H54 (cell line): ENCODE data around the gene DCXR.

Experiments
- DNase-seq: peaks from one replicate; pipeline ENCODE4 v3.0.0; 2011; ENCODE audit warnings: low spot score, mixed read lengths; ENCODE audit not compliant: insufficient read length
- FAIRE-seq: peaks from 3 replicates; lab custom pipeline; 2011; peaks lifted over from hg19 to GRCh38; lab: Jason Lieb, UNC
- POLR2A ChIP-seq: IDR thresholded peaks from 2 replicates; pipeline ENCODE4 v1.6.1; 2011; ENCODE audit warnings: low read depth, mild to moderate bottlenecking, low read length

DCXR gene

GRCh38 chr17:81998691-81999438, 38.6 kb downstream of the DCXR start:
- FAIRE-seq (no peak), DNase-seq (no peak)
- no peak for TF ChIP-seq POLR2A

DNA sequence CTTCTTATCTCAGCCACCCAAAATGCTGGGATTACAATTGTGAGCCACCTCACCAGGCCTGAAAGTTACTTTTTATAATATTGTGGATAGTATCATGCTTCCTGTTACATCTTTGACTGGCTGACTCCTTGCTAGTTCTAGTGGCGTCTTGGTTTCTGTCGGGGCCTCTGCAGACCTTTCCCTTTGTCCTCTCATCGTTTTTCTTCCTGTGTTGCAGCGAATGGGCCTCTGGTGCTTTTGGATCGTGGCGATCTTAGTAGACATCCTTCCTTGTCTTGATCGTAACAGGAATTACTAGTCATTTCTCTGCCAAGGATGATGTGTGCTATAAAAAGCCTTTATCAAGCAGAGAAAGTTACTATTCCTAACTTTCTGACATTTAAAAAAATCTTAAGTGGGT, 39.3 kb downstream of the DCXR start:
- DNase-seq (no peak), FAIRE-seq (no peak)
- TF ChIP-seq POLR2A = no peak

GRCh38 chr17:81996757-81997441, 40.6 kb downstream of the DCXR start:
- no peak for FAIRE-seq
- no peak for DNase-seq
- TF ChIP-seq POLR2A = no peak

GRCh38 chr17:81996232-81996756, 41.2 kb downstream of the DCXR start:
- DNase-seq (no peak), FAIRE-seq (no peak)
- no peak for TF ChIP-seq POLR2A

- TF ChIP-seq POLR2A = no peak
- DNase-seq = no peak
- FAIRE-seq = no peak
Observed at GRCh38 chr17:81995463-81996231, 41.9 kb downstream of the DCXR start.

DNA sequence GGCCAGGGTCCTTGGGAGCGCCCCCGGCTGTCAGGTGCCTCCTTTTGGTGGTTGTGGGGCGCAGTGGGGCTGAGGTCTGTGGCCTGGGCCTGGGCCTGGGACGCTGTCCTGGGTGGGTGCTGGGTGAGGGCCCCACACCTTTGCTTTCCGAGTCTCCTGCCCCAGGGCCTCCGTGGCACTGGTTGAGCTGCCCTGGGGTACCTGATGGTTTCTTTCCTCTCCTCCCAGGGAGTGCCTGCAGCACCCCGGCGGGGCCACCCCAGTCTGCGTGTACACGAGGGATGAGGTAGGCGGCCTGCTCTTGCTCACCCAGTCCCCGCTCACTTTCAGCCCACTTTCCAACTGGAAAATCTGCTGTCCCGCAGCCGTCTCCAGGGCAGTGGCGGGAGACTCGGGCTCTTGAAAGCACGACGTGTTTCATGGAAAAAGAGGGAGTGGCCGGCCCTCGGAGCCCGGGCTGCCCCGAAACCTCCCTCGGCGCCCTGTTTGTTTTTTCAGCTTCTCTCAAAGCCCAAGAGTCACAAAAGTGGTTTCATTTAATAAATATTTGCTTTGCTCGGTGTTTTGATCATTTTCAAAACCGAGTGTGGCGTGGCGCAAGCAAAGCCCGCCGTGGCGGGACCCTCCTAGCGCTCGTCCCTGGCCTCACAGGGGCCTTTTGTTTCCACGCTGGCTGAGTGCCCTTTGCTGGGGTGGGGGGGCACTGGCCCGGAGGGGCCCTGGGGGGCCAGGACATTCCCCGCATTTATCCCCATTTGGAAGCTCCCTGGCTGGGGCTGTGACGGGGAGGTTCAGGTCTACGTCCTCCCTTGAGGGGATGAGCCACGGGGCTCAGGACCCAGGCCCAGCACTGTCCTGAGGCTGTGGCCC, 42.7 kb downstream of the DCXR start:
- FAIRE-seq (no peak), DNase-seq (no peak)
- TF ChIP-seq POLR2A = no peak

DNA sequence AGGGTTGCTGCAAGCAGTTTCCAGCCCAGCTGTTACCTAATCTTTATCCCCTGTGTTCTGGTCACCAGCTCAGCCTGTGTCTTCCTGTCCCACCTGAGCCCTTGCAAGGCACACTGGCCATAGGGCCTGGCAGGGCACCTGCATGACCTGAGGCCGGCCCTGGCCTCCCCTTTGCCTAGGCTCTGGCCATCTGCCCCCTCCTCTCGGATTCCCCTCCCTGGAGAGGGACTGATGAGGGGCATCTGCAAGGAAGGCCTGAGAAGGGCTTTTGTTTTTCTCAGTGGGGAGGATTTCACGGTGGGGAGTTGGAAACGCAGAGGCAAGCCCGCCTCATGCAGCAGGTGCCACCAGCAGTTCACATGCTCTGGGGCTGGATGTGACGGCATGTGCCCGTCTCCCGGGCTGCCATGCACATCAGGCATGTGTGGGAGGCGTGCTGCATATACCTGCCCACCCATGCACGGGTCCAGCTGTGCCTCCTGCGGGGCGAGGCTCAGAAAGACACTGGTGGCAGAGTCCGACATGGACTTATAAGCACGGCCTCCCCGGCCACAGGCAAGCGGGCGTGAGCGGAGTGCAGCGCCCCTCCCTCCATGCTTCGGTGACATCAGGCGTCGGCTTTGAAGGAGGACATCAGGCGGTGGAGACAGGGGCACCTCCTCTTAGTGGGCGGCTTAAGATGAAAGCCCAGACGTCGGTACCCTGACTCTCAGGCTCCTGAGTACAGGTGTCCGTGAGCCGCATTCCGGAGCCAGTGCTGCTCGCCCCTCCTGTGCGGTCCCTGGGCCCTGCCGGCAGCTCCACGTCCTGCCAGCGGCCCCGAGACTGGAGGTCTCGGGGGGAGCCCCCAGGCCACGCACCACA, 43.5 kb downstream of the DCXR start:
- FAIRE-seq (no peak), DNase-seq (no peak)
- TF ChIP-seq POLR2A = no peak

DNA sequence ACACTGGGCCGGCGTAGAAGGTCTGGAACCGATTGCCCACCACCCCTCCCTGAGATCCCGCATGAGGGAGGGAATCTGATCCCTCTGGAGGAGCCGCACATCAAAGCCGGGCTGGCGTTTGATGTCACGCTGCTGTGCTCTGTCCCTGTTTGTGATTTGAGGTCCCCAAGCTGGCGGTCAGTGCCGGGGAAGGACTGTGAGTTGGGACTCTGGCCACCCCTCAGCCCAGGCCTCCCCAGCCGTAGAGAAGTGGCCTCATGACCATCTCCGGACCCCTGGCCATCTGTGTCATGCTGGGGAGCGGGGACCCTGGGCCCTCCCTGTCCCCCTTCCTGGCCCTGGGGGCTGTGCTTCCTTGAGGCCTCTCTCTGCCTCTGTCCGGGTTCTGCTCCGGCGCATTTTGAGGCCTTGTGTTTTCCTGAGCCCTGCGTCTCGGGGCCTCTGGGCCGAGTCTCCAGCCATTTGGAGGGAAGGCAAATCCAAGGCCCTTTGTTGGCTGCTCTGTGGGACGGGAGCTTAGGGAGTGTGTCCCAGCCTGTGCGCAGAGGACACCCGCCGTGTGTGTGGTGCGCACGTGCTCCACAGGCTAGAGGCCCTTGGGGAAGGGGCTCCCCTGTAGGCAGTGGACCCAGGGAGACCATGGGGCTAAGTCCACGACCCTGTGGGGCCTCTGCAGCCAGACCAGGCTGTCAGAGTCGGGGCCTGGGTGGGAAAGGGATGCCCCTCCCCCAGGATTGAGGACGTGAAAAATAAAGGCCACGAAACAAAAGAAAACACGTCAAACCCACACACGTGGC, 45.0 kb downstream of the DCXR start:
- FAIRE-seq (no peak), DNase-seq (no peak)
- no peak for TF ChIP-seq POLR2A

GRCh38 chr17:81991684-81992305, 45.7 kb downstream of the DCXR start:
- peak; percentile 95 for DNase-seq
- TF ChIP-seq POLR2A = no peak
- no peak for FAIRE-seq

GRCh38 chr17:81990836-81991683, 46.4 kb downstream of the DCXR start:
- FAIRE-seq (no peak), DNase-seq (no peak)
- TF ChIP-seq POLR2A = no peak

DNA sequence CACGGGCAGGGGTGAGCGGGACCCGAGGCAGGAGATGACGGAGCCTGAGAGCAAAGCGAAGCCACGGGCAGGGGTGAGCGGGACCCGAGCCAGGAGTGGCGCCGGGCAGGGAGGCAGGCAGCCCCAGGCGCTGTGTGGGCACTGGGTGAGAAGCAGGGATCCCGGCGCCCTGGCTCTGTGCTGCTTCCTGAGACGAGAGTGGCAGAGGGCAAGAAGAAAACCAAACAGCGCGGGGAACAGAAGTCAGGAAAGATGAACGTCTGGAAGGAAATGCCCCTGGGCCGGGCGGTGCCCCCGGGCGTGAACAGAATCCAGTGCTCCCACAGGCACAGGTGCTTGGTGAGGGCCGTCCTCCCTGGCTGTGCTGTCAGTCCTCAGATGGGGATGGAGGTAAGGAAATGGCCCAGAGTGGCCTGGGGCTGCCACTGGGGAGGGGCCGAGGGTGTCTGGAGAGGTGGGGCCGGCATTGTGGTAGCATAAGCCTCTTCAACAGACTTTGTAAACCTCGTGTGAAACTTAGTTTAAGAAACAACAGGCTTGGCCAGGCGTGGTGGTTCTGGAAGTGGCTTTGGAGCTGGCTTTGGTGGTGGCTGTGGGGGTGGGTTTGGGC, 50.2 kb downstream of the DCXR start:
- TF ChIP-seq POLR2A = no peak
- DNase-seq (no peak), FAIRE-seq (no peak)
